ENCODE results near the gene DTL. TPM values are rescaled to one million over a fixed set of nuclear protein-coding genes. Genes with fewer than 3 reads are reported as not detected.
"Not testable (repeated sequence)": the region's sequence is repeated elsewhere in the genome, so short reads cannot be mapped to it uniquely, and the experiment has no call there.

The DTL gene, protein sequence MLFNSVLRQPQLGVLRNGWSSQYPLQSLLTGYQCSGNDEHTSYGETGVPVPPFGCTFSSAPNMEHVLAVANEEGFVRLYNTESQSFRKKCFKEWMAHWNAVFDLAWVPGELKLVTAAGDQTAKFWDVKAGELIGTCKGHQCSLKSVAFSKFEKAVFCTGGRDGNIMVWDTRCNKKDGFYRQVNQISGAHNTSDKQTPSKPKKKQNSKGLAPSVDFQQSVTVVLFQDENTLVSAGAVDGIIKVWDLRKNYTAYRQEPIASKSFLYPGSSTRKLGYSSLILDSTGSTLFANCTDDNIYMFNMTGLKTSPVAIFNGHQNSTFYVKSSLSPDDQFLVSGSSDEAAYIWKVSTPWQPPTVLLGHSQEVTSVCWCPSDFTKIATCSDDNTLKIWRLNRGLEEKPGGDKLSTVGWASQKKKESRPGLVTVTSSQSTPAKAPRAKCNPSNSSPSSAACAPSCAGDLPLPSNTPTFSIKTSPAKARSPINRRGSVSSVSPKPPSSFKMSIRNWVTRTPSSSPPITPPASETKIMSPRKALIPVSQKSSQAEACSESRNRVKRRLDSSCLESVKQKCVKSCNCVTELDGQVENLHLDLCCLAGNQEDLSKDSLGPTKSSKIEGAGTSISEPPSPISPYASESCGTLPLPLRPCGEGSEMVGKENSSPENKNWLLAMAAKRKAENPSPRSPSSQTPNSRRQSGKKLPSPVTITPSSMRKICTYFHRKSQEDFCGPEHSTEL
- total RNA-seq (2014; rRNA removed; shearing (Covaris generic)) = 92.0 and 108 TPM in 2 replicates

DNA sequence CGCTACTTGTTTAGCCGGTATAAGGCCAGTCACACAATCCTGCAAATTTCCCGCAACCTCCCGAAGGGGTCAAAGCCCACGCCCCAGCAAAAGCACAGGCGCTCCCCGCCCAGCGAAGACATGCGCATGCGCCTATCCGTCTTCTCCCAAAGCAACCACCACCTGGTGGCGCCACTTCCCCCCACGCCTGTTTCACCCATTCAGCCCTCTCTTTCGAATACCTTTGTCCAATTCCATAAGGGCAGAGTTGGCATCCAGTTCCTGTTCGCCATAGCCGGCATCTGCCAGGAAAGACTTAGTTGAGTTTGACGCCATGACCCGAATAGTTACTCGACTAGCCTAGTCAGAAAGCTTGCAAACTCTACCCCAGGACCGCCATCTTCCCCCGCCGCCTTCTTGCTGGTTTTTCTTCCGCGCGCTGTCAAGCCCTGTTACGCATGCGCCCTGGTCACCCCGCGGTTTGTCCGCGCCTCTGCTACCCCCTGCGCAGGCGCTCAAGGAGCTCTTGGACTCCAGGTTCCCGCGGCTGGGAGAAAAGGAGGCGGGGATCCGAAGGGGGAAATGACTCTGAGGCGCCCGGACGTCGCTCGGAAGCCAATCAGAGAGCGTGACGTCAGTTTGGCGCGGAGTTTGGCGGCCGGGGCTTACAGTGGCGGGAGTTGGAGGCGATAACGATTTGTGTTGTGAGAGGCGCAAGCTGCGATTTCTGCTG lies at the start of gene DTL, which contains the start of gene INTS7:
Gene DTL, plus strand, starts transcription at position 626 of the 712 bp plus-strand sequence. CDS start 143 bp downstream, outside the sequence.
Gene INTS7, minus strand, starts transcription at position 435 of the 712 bp plus-strand sequence. Its CDS starts 120 bp downstream, at position 315.
- no peaks in the 10 kb centered on the region for H3K27me3 ChIP-seq (ENCODE audit: control insufficient read depth, insufficient read depth, low read length)
- H3K4me3 ChIP-seq (ENCODE audit: insufficient read depth, low read depth, low read length) = peak within 1 kb of the TSS; percentile 89
- peak; percentile 95 for DNase-seq
- peaks cover 1% of the 10 kb centered on the region for H3K36me3 ChIP-seq (replicated peaks; ENCODE audit: control insufficient read depth, insufficient read depth, low read length)

DNA sequence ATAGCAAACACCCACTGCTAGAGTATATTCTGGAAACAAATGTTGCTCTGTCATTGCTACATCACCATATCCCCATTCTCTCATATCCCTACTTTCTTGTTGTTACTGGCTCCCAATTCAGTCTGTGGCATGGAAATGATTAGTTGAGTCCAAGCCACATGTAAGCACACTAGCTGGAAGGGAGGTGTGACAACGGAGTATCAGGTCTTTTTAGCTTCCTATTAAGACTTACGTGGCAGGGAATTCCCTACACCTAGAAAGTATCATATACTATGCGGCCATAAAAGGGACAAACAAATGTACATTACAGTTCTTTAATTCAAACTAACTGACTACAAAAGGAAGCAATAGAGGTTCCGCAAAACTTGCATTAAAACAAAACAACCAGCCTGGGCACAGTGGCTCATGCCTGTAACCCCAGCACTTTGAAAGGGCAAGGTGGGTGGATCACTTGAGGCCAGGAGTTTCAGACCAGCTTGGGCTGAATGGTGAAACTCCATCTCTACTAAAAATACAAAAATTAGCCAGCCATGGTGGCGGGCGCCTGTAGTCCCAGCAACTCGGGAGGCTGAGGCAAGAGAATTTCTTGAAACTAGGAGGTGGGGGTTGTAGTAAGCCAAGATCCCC lies 48.8 kb upstream of the DTL start:
- Histone ChIP-seq H3K27me3 (ENCODE audit: control insufficient read depth, insufficient read depth, low read length) (no peaks in the 10 kb centered on the region), H3K4me3 (ENCODE audit: insufficient read depth, low read depth, low read length) (no peak overlapping the region), H3K36me3 (replicated peaks; ENCODE audit: control insufficient read depth, insufficient read depth, low read length) (no peaks in the 10 kb centered on the region)
- no peak for DNase-seq

DNA sequence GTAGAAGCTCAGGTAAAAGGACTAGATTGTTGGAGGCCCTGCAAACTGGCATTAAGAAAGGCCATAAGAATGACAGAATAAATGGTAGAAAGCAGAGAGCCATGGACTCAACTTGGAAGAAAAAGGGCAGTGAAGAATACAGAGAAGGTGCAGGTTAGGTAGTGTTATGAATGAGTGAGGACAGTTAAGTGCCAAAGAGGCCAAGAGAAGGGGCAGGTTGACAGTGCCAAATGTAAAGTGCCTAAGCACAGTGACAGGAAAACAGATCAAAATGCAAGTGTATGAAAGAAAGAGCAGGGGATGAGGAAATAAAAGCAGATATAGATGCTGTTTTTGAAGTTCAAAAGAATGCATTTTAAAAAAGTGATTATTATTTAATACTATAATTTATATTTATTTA lies 43.9 kb upstream of the DTL start:
- Histone ChIP-seq H3K27me3 (ENCODE audit: control insufficient read depth, insufficient read depth, low read length) (no peaks in the 10 kb centered on the region), H3K36me3 (replicated peaks; ENCODE audit: control insufficient read depth, insufficient read depth, low read length) (no peaks in the 10 kb centered on the region), H3K4me3 (ENCODE audit: insufficient read depth, low read depth, low read length) (no peak overlapping the region)
- DNase-seq = no peak

DNA sequence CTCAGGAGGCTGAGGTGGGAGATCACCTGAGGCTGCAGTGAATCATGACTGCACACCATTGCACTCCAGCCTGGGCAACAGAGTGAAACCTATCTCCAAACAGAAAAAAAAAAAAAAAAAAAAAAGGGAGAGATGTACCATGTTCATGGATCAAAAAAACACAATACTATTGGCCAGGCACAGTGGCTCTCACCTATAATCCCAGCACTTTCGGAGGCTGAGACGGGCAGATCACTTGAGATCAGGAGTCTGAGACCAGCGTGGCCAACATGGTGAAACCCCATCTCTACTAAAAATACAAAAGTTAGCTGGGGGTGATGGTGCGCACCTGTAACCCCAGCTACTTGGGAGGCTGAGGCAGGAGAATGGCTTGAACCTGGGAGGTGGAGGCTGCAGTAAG lies 38.1 kb upstream of the DTL start:
- not testable (repeated sequence) for H3K27me3 ChIP-seq (ENCODE audit: control insufficient read depth, insufficient read depth, low read length); H3K36me3 ChIP-seq (replicated peaks; ENCODE audit: control insufficient read depth, insufficient read depth, low read length); DNase-seq; H3K4me3 ChIP-seq (ENCODE audit: insufficient read depth, low read depth, low read length)

DNA sequence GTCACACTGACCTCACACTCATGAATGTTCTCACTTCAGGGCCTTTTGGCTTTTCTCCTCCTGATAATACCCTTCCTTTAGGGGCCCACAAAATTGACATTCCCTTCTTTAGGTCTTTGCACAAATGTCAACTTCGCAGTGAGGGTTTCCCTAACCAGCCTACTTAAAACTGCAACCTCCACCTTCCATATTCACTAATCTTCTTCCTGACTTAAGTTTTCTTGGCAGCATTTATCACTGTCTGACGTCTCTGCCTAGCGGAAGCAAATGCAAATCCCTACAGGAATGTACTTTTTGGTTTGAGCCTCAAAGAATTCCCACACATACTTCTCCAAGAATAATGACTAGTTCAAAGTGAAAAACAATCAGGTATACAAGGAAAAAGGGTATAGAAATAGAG lies 33.0 kb upstream of the DTL start:
- H3K36me3 ChIP-seq (replicated peaks; ENCODE audit: control insufficient read depth, insufficient read depth, low read length) = peaks cover 2% of the 10 kb centered on the region
- no peaks in the 10 kb centered on the region for H3K27me3 ChIP-seq (ENCODE audit: control insufficient read depth, insufficient read depth, low read length)
- DNase-seq = no peak
- no peak overlapping the region for H3K4me3 ChIP-seq (ENCODE audit: insufficient read depth, low read depth, low read length)

DNA sequence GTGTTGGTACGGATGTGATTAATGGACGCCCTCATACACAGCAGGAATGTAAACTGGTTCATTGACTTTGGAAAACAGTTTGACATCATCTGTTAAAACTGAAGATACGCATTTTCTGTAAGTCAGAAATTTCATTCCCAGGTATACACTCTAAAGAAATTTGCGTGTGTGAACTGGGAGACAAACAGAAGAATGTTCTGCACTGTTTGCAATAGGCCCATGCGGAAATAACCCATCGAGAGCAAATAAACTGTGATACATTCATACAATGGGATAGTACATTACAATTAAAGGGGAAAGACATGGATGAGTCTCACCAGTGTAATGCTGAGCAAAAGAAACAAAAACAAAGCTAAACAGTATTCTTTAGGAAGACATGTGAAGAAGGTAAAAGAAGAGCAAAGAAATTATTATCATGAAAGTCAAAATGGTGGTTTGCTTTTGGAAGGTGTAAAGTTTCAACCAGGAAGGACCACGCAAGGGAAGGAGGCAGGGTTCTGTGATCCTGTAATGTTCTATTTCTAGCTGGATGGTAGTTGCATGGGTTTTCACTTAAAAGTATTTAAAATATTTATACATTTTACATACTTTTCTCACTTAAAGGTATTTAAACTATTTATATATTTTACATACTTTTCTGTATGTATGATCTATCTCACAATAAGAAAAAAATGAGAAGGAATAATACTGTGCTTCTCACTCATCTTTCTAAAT lies 30.5 kb upstream of the DTL start:
- peaks cover 2% of the 10 kb centered on the region for H3K36me3 ChIP-seq (replicated peaks; ENCODE audit: control insufficient read depth, insufficient read depth, low read length)
- no peak overlapping the region for H3K4me3 ChIP-seq (ENCODE audit: insufficient read depth, low read depth, low read length)
- no peak for DNase-seq
- no peaks in the 10 kb centered on the region for H3K27me3 ChIP-seq (ENCODE audit: control insufficient read depth, insufficient read depth, low read length)

DNA sequence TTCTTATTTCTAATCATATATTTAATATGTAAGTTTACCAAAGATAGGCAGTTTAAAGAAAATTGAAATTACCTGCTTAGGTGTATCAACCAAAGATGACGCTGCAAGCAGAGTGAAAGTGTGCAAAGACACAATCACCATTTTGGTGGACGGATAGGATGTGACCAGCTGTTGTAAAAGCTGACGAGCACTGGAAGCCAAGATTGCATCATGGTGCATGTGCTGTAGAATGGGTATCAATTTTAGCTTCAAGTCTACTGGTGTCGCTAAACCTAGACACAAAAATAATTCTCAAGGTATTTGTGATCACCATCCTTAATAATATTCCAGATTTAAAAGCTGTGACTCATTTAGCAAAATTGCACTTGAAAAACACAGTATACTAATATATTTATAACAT lies 28.4 kb upstream of the DTL start:
- no peak overlapping the region for H3K4me3 ChIP-seq (ENCODE audit: insufficient read depth, low read depth, low read length)
- peaks cover 2% of the 10 kb centered on the region for H3K36me3 ChIP-seq (replicated peaks; ENCODE audit: control insufficient read depth, insufficient read depth, low read length)
- no peaks in the 10 kb centered on the region for H3K27me3 ChIP-seq (ENCODE audit: control insufficient read depth, insufficient read depth, low read length)
- DNase-seq = no peak

DNA sequence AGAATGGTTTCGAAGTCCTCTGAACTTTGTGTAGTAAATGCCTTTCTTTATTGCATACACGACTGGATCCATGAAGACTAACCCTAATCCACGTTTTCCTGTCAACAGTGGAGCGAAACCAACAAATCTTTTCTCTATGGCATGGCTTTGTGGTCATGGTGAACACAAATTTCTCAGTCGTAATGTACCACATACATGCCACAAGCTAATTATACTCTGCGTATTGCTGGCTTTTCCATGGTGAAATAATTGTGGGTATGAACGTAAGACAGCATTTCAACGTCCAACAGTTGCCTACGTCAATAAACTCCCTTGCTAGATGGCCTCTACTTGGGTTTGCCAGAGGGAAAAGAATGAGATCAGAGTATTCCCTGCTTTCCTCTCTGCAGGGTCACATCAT lies 27.7 kb upstream of the DTL start:
- peaks cover 2% of the 10 kb centered on the region for H3K36me3 ChIP-seq (replicated peaks; ENCODE audit: control insufficient read depth, insufficient read depth, low read length)
- H3K27me3 ChIP-seq (ENCODE audit: control insufficient read depth, insufficient read depth, low read length) = no peaks in the 10 kb centered on the region
- H3K4me3 ChIP-seq (ENCODE audit: insufficient read depth, low read depth, low read length) = no peak overlapping the region
- no peak for DNase-seq

DNA sequence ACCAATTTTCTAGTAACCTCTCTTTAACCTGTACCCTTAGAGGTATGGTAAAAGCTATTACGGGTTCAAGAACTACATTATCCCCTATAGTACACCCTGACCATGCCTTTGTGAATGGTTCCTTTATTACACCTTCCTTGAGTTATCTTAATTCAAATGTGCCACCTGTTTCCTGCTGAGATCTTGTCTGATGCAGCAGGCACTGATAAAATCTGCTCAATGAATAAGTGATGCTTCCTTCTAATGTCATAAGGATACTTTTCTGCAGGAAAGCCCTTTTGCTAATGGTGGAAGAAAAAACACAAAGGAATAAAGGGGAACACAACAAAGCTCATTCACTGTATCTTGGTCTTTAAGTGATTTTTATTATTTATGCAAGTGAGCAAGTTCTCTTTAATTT lies 26.0 kb upstream of the DTL start:
- peaks cover 2% of the 10 kb centered on the region for H3K36me3 ChIP-seq (replicated peaks; ENCODE audit: control insufficient read depth, insufficient read depth, low read length)
- H3K27me3 ChIP-seq (ENCODE audit: control insufficient read depth, insufficient read depth, low read length) = no peaks in the 10 kb centered on the region
- no peak overlapping the region for H3K4me3 ChIP-seq (ENCODE audit: insufficient read depth, low read depth, low read length)
- no peak for DNase-seq

DNA sequence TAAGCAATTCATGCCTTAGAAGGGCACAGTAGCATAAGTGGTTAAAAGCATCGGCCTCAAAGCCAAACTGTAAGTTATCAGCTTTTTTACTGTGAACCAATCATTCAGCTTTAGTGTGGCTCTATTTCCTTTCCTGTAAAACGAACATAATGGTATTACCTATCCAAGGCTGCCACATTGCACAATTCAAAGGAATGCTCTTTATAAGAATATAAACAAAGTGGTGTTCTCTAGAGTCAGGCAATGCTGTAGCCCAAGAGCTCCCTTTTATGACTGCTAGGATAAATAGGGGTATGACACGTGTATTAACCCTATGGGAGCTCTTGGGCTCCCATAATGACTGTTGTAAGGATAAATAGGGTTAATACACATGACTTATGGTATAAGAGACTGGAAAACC lies 25.5 kb upstream of the DTL start:
- H3K27me3 ChIP-seq (ENCODE audit: control insufficient read depth, insufficient read depth, low read length) = no peaks in the 10 kb centered on the region
- H3K36me3 ChIP-seq (replicated peaks; ENCODE audit: control insufficient read depth, insufficient read depth, low read length) = peaks cover 2% of the 10 kb centered on the region
- no peak for DNase-seq
- H3K4me3 ChIP-seq (ENCODE audit: insufficient read depth, low read depth, low read length) = no peak overlapping the region

DNA sequence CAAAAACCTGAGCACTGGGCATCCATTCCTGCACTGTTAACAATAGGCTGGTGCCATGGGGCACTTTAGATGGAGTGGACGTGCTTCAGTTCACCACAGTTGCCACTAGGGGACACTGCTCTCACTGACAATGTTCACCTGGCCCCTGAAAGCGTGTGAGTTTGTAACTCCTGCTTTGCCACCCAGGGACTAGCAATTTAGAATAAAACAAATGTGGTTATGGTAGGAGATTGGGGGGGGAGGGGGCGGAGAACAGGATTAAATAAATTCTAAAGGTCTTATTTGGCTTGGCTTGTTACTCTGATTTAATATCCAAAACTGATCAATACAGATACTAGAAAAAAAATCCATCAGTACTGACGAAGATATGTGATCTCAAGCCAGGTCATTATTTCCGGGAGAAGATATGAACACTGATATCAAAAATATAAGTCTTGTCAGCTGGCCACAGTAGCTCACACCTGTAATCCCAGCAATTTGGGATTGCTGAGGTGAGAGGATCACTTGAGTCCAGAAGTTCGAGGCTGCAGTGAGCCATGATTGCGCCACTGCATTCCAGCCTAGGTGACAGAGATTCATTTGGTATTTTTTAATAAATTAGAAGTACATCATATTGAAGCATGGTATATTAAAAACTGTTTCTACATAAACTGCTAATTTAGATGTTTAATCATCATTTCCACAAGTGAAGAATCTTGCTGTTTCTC lies 23.4 kb upstream of the DTL start:
- H3K4me3 ChIP-seq (ENCODE audit: insufficient read depth, low read depth, low read length) = no peak overlapping the region
- H3K36me3 ChIP-seq (replicated peaks; ENCODE audit: control insufficient read depth, insufficient read depth, low read length) = peaks cover 2% of the 10 kb centered on the region
- peak; percentile 76 for DNase-seq
- H3K27me3 ChIP-seq (ENCODE audit: control insufficient read depth, insufficient read depth, low read length) = no peaks in the 10 kb centered on the region

DNA sequence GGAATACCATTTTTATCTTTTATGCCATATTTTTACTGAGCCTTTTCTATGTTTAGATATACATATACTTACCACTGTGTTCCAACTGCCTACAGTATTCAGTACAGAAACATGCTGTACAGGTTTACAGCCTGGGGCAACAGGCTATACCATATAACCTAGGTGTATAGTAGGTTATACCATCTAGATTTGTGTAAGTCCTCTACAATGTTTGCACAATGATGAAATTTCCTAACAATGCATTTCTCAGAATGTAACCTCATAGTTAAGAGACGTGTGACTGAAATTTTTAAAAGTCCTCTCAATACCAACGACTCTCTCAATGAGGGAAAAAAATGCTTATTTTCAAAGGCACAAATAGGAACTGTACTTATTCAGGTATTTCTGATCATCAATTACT lies 21.9 kb upstream of the DTL start:
- Histone ChIP-seq H3K36me3 (replicated peaks; ENCODE audit: control insufficient read depth, insufficient read depth, low read length) (peaks cover 2% of the 10 kb centered on the region), H3K4me3 (ENCODE audit: insufficient read depth, low read depth, low read length) (no peak overlapping the region), H3K27me3 (ENCODE audit: control insufficient read depth, insufficient read depth, low read length) (no peaks in the 10 kb centered on the region)
- no peak for DNase-seq

DNA sequence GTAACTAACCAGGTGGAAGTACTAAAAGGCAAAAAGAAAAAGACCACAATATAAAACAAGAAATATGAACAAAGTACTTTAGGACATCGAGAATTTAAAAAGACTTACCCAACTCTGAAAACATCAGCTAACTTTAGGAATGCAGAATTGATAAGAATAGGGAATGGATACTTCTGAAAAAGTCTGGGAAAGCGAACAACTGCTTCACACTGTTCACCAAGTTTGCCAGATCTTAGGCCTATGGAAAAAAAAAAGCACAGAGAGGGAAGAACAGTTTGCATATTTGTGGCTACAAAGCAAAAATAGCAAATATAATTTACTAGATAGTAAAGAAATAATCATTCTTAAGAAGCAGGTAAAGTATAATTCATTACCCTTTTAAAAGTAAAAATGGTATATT lies 14.6 kb upstream of the DTL start:
- peaks cover 2% of the 10 kb centered on the region for H3K36me3 ChIP-seq (replicated peaks; ENCODE audit: control insufficient read depth, insufficient read depth, low read length)
- H3K4me3 ChIP-seq (ENCODE audit: insufficient read depth, low read depth, low read length) = no peak overlapping the region
- no peaks in the 10 kb centered on the region for H3K27me3 ChIP-seq (ENCODE audit: control insufficient read depth, insufficient read depth, low read length)
- DNase-seq = no peak
